Measurements from ENCODE around the gene FOXN3. TPM values are rescaled to one million over a fixed set of nuclear protein-coding genes. Genes with fewer than 3 reads are reported as not detected.
"Not testable (repeated sequence)": the region's sequence is repeated elsewhere in the genome, so short reads cannot be mapped to it uniquely, and the experiment has no call there.

Gene FOXN3
- total RNA-seq, 2 donors from 2014 or later: 46.8 to 72.6 TPM

DNA sequence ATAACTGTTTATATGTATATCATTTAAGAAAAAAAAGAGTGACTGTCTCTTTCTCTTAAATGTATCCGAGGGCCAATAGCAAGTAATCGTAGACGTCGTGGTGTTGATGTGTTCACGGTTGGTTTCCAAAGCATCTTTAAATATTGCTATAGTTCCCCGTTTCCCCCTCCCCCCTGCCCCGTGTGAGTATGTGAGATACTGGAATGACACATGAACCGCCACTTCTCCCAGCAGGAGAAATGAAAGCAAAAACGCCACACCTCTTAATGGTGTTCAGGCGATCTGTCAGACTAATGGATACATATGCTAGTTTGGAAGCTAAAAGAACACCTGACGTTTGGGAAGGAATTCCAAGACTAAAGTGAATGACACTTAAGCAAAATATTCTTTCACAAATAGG lies 258.3 kb downstream of the FOXN3 start:
- no peak overlapping the region for H3K4me3 ChIP-seq
- no peak for DNase-seq
- no peaks in the 10 kb centered on the region for H3K9me3 ChIP-seq
- TF ChIP-seq, protein P1, sequence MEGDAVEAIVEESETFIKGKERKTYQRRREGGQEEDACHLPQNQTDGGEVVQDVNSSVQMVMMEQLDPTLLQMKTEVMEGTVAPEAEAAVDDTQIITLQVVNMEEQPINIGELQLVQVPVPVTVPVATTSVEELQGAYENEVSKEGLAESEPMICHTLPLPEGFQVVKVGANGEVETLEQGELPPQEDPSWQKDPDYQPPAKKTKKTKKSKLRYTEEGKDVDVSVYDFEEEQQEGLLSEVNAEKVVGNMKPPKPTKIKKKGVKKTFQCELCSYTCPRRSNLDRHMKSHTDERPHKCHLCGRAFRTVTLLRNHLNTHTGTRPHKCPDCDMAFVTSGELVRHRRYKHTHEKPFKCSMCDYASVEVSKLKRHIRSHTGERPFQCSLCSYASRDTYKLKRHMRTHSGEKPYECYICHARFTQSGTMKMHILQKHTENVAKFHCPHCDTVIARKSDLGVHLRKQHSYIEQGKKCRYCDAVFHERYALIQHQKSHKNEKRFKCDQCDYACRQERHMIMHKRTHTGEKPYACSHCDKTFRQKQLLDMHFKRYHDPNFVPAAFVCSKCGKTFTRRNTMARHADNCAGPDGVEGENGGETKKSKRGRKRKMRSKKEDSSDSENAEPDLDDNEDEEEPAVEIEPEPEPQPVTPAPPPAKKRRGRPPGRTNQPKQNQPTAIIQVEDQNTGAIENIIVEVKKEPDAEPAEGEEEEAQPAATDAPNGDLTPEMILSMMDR (IDR thresholded peaks at IDR 0.05): no peak
- H3K9ac ChIP-seq (ENCODE audit: low read depth in 2 of 2, low read length in 2 of 2): no peak overlapping the region
- H3K27me3 ChIP-seq: no peaks in the 10 kb centered on the region
- H3K36me3 ChIP-seq: no peaks in the 10 kb centered on the region
- intact Hi-C loops (cut with DNase I): no loop called here
- no peak overlapping the region for H3K27ac ChIP-seq
- H3K4me1 ChIP-seq: no peaks in the 10 kb centered on the region

DNA sequence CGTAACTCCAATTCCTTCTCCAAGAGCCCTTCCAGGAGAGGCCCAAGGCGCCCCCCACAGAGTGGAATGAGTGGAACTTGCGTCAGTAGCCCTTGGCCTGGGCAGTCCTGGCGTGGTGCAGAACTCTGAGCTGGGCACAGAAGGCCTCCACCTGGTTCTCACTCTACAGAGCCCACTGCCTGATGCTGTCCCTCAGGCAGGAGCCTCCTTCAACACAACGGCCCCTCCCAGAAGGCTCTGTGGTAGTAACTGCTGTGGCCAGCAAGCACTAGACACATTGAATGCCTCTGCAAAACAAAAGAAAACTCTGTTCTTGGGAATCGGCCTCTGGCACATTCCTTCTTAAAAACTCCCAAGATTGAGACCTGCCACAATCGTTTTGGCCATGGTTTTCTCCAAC lies 258.9 kb downstream of the FOXN3 start:
- H3K9me3 ChIP-seq; intact Hi-C loops (cut with DNase I); H3K36me3 ChIP-seq: not testable (repeated sequence)

DNA sequence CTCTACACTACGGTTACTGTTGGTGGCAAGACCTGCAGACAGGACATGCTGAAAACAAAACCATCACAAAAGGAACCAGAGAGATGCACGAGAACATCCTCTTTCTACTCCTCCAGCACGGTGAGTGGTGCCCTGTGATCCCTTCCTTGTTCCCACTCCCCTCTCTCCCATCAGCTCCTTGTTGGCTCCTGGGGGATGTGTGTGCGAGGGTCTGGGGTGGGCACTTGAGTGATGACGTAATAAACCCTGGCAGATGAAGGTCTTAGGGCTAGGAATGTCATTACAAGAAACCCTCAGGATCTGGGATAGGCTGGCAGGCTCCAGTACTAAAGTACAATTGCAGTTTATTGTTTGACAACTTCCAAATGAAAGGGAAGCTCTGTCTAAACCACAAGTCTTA lies 261.5 kb downstream of the FOXN3 start:
- no peak overlapping the region for H3K9ac ChIP-seq (ENCODE audit: low read depth in 2 of 2, low read length in 2 of 2)
- no peak overlapping the region for H3K4me3 ChIP-seq
- H3K27me3 ChIP-seq: no peaks in the 10 kb centered on the region
- H3K9me3 ChIP-seq: no peaks in the 10 kb centered on the region
- no peak overlapping the region for H3K27ac ChIP-seq
- no peaks in the 10 kb centered on the region for H3K4me1 ChIP-seq
- no peaks in the 10 kb centered on the region for H3K36me3 ChIP-seq
- intact Hi-C loops (cut with DNase I): no loop called here
- TF ChIP-seq, protein P1 (IDR thresholded peaks at IDR 0.05): no peak
- DNase-seq: no peak

More for the DNA sequence above, 258.9 kb downstream of the FOXN3 start:
- H3K4me3 ChIP-seq; H3K9ac ChIP-seq (ENCODE audit: low read depth in 2 of 2, low read length in 2 of 2); H3K27ac ChIP-seq; DNase-seq; H3K4me1 ChIP-seq; H3K27me3 ChIP-seq: not testable (repeated sequence)

DNA sequence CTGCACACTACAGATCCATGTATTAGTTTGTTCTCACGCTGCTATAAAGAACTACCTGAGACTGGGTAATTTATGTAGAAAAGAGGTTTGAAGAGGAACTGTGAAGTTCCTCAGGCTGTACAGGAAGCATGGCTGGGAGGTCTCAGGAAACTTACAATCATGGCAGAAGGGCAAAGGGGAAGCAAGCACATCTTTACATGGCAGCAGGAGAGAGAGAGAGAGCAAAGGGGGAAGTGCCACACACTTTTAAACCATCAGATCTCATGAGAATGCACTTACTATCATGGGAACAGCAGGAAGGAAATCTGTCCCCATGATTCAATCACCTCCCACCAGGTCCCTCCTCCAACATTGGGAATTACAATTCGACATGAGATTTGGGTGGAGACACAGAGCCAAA lies 265.3 kb downstream of the FOXN3 start:
- intact Hi-C loops (cut with DNase I); DNase-seq; H3K27me3 ChIP-seq; H3K4me1 ChIP-seq; H3K9ac ChIP-seq (ENCODE audit: low read depth in 2 of 2, low read length in 2 of 2); H3K27ac ChIP-seq; H3K36me3 ChIP-seq; H3K4me3 ChIP-seq; H3K9me3 ChIP-seq: not testable (repeated sequence)

DNA sequence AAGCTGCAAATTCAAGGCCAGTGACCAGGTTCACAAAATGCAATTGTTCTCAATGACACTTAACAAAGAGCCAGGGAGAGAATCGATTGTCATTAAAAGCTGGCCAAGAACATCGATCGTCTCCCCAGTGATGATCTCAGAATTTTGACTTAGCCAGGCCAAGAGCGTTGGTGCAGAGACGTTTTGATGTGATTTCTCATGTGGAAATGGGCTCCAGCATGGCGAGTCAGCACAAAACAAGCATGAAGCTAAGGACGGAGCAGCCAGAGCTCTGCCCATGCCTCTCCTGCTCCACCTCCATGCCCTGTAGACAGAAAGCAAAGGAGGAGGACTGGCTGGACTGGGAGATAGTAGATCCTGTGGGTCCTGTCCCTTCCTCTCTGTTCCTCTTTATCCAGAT lies 270.8 kb downstream of the FOXN3 start:
- no peaks in the 10 kb centered on the region for H3K9me3 ChIP-seq
- TF ChIP-seq, protein P1 (IDR thresholded peaks at IDR 0.05): no peak
- H3K4me3 ChIP-seq: no peak overlapping the region
- DNase-seq: no peak
- H3K27me3 ChIP-seq: no peaks in the 10 kb centered on the region
- intact Hi-C loops (cut with DNase I): no loop called here
- H3K36me3 ChIP-seq: no peaks in the 10 kb centered on the region
- no peaks in the 10 kb centered on the region for H3K4me1 ChIP-seq
- H3K9ac ChIP-seq (ENCODE audit: low read depth in 2 of 2, low read length in 2 of 2): no peak overlapping the region
- no peak overlapping the region for H3K27ac ChIP-seq

DNA sequence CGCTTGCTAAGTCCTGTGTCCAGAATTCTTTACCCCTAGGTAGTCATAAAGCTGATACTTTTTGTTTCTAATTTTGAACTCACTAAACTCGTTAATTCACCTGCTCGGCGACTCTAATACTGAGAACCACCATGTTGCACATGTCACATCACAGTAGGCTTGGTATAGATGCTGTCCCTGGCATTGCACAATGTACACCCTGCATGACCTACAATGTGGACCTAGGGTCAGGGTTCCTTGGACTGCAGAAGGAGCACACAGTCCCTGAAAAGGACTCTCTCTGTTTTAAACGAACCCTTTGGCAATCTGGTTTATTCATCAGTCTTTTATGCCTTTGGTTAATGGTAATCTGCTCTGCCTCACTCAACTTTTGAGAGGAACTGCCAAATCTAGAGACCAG lies 272.4 kb downstream of the FOXN3 start:
- H3K4me3 ChIP-seq: no peak overlapping the region

More for the DNA sequence above, 272.4 kb downstream of the FOXN3 start:
- no peaks in the 10 kb centered on the region for H3K36me3 ChIP-seq
- no peaks in the 10 kb centered on the region for H3K4me1 ChIP-seq
- TF ChIP-seq, protein P1 (IDR thresholded peaks at IDR 0.05): no peak
- H3K9ac ChIP-seq (ENCODE audit: low read depth in 2 of 2, low read length in 2 of 2): no peak overlapping the region
- no peak for DNase-seq
- no peak overlapping the region for H3K27ac ChIP-seq
- H3K27me3 ChIP-seq: no peaks in the 10 kb centered on the region
- intact Hi-C loops (cut with DNase I): no loop called here
- H3K9me3 ChIP-seq: no peaks in the 10 kb centered on the region

Measured in colonic mucosa (tissue), 4 donors.